Tibial nerve (tissue), 4 donors: Measurements from ENCODE around the gene FGF14.

Experiments
- CTCF ChIP-seq, 5 experiments: fragments of 200-600 bp in 3 of 5; fragments of 450-650 bp in 2 of 5; sonication (generic) in 3 of 5; IDR thresholded peaks; one replicate each; pipeline ENCODE4 v1.5.1; 2016 to 2019; ENCODE audit warnings: antibody characterized with exemption in 5 of 5, mild to moderate bottlenecking in 3 of 5, moderate library complexity in 2 of 5
- EP300 ChIP-seq, 2 donors: sonication (generic); formaldehyde crosslinking; IDR thresholded peaks; one replicate each; pipeline ENCODE4 v1.6.1; 2017; ENCODE audit warnings: antibody characterized with exemption in 2 of 2, mild to moderate bottlenecking in 1 of 2
- POLR2A ChIP-seq, 2 donors: fragments of 450-650 bp; IDR thresholded peaks; one replicate each; pipeline ENCODE4 v1.6.1; 2017; ENCODE audit warnings: antibody characterized with exemption in 2 of 2, mild to moderate bottlenecking in 2 of 2, moderate library complexity in 2 of 2

- TF ChIP-seq CTCF (IDR thresholded peaks at IDR 0.05), result no peak
- no peak for TF ChIP-seq POLR2A (IDR thresholded peaks at IDR 0.05)
- no peak for TF ChIP-seq EP300 (IDR thresholded peaks at IDR 0.05)
Observed at GRCh38 chr13:102355251-102355650, 46.6 kb downstream of the FGF14 start.
